Ascending aorta (tissue), 2 donors: ENCODE results near the gene SPEM3. TPM values are rescaled to one million over a fixed set of nuclear protein-coding genes. Genes with fewer than 3 reads are reported as not detected.

Experiments
- DNase-seq, 2 donors: peaks; one replicate each; pipeline ENCODE4 v3.0.0-alpha.2; 2019; ENCODE audit warnings: low spot score in 2 of 2
- H3K27ac ChIP-seq, 2 donors: fragments of 200-600 bp; sonication (generic); one replicate each; pipeline ENCODE4 v1.5.1; 2016 to 2017; ENCODE audit warnings: mild to moderate bottlenecking in 1 of 2
- H3K27me3 ChIP-seq: fragments of 200-600 bp; sonication (generic); one replicate; pipeline ENCODE4 v1.5.1; 2017
- H3K36me3 ChIP-seq, 2 donors: fragments of 200-600 bp; sonication (generic); one replicate each; pipeline ENCODE4 v1.5.1; 2016
- H3K4me1 ChIP-seq, 2 donors: fragments of 200-600 bp; sonication (generic); one replicate each; pipeline ENCODE4 v1.5.1; 2016 to 2017; ENCODE audit warnings: mild to moderate bottlenecking in 1 of 2
- H3K4me3 ChIP-seq, 2 donors: fragments of 200-600 bp; sonication (generic); one replicate each; pipeline ENCODE4 v1.5.1; 2016 to 2017; ENCODE audit warnings: mild to moderate bottlenecking in 1 of 2
- H3K9me3 ChIP-seq, 2 donors: fragments of 200-600 bp; sonication (generic); one replicate each; pipeline ENCODE4 v1.5.1; 2016
- intact Hi-C: fragments of 100-400 bp; cut with DNase I; formaldehyde crosslinking; loops from one replicate; pipeline ENCODE4 v1.15.1; 2023
- total RNA-seq: library from RNA; depleted of rRNA; stranded (reverse); fragments of >200 nt; gene quantifications from one replicate; pipeline ENCODE4 v1.1.0, GENCODE V29; 2016
- TF ChIP-seq, protein P1 (sequence below), 3 experiments: fragments of 200-600 bp in 2 of 3; fragments of 450-650 bp in 1 of 3; sonication (generic) in 2 of 3; IDR thresholded peaks; one replicate each; pipeline ENCODE4 v1.5.1; 2016 to 2019; ENCODE audit warnings: antibody characterized with exemption in 3 of 3, mild to moderate bottlenecking in 1 of 3, moderate library complexity in 1 of 3

The SPEM3 gene
- total RNA-seq, 1 donor from 2014 or later: not detected

DNA sequence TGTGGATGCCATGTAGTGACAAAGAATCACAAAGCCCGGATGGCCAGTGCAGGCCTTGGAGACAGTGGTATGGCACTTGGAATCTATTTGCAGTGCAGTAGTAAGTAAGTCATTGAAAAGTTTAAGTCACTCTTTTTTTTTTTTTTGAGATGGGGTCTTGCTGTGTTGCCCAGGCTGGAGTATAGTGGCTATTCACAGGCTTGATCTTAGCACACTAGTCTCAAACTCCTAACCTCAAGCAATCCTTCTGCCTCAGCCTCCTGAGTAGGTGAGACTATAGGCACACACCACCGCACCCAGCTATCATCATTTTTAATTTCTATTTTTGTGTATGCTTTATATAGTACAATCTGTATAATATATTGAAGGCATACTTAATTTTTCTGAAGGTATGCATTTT is 30.0 kb upstream of the SPEM3 start:
- TF ChIP-seq, protein P1, sequence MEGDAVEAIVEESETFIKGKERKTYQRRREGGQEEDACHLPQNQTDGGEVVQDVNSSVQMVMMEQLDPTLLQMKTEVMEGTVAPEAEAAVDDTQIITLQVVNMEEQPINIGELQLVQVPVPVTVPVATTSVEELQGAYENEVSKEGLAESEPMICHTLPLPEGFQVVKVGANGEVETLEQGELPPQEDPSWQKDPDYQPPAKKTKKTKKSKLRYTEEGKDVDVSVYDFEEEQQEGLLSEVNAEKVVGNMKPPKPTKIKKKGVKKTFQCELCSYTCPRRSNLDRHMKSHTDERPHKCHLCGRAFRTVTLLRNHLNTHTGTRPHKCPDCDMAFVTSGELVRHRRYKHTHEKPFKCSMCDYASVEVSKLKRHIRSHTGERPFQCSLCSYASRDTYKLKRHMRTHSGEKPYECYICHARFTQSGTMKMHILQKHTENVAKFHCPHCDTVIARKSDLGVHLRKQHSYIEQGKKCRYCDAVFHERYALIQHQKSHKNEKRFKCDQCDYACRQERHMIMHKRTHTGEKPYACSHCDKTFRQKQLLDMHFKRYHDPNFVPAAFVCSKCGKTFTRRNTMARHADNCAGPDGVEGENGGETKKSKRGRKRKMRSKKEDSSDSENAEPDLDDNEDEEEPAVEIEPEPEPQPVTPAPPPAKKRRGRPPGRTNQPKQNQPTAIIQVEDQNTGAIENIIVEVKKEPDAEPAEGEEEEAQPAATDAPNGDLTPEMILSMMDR (IDR thresholded peaks at IDR 0.05): no peak
- intact Hi-C loops: no loop called here
- Histone ChIP-seq H3K36me3 (no peaks in the 10 kb centered on the region), H3K27me3 (no peaks in the 10 kb centered on the region), H3K4me1 (peaks cover under 1 to 25% of the 10 kb centered on the region in 2 donors), H3K9me3 (no peaks in the 10 kb centered on the region), H3K27ac (no peak overlapping the region), H3K4me3 (no peak overlapping the region)
- no peak for DNase-seq

DNA sequence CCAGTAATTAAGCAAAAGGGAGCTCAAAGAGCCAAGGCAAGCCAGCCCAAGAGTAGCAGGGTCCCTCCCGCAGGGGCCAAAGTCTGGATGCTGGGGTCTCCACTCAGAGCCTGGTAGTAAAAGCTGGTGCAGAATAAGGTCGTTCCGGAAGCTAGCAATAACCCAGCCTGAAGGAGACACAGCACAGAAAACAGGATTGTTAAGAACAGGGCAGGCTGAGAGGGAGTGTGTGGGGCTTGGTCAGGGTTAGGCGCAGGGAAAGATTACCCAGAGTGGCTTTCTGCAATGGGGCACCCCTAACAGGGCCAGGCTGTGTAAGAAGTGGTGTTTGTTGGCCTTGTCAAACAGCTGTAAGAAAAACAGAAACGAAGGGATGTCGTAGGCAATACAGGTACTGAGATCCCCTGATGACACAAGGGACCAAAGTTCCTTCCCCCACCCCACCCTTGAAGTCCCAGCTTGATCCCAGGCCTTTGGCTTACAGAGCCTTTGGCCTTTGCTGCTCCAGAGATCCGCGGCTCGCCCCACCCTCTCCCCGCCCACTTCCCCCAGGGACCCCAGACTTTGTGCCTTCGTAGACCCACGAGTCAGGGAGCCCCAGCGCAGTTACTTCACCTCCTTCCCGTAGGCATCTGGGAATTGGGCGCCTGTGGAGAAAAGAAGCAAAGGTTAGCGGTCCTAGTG is 25.5 kb upstream of the SPEM3 start:
- Histone ChIP-seq H3K9me3 (no peaks in the 10 kb centered on the region), H3K27ac (peak overlapping the region; percentile 87 to 92), H3K27me3 (no peaks in the 10 kb centered on the region), H3K4me3 (peak overlapping the region; percentile 69 to 85), H3K36me3 (no peaks in the 10 kb centered on the region), H3K4me1 (peaks cover 0 to 22% of the 10 kb centered on the region in 2 donors)
- DNase-seq: peak in 1 of 2 donors; percentile 86
- intact Hi-C loops: loop anchor here (1.0 to 10.0 kb wide), 2 partner anchors 73 to 282 kb away; partner anchors contain the start of genes TP53 and WRAP53
- TF ChIP-seq, protein P1 (IDR thresholded peaks at IDR 0.05): no peak

DNA sequence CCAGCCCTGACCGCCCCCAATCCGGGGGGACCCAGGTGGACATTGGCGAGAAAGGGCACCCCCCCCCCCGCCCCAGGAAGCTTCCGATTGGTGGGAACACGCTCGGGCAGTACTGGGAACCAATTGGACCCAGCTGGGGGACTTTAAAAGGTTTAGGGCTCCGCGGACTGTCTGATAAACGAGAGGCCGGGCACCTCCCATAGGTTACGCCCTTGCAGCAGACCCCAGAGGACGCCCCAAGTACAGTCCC is 25.0 kb upstream of the SPEM3 start:
- Histone ChIP-seq H3K4me3 (peak overlapping the region; percentile 69 to 85), H3K4me1 (peaks cover 0 to 22% of the 10 kb centered on the region in 2 donors)
- DNase-seq: no peak

DNA sequence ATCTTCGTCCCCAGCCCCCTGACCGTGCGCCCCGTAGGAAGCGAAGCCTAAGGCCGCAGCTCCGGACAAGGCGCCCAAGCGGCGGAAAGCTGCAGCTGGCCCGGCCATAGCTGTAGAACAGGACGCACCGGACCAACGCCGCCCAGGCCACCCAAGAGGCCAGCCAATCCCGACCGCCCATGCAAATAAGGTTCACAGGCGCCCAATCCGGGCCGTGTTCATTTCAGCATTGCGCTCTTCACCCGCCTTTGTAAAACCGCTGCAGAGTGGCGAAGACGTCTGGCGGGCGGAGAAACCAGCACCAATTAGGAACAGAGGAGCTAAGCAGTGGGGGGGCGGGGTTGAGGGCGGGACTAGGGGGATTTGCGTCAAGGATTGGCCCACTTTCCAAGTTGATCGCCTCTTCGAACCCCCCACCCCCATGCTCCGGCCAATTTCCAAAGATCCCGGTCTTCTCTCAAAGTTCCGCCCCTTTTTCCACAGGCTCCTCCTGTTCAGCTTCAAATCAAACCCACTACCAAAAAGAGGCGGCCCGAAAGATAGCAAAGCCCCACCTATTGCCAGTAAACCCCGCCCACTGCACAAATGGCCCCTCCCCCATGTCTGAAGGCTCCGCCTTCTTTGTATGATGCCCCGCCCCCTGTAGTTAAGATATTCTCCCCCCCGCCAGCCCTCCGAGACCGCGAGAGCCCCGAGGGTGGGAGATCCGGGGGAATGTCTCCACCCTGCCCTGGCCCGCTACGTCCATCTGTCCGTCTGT is 24.5 kb upstream of the SPEM3 start, which contains the start of gene TMEM256:
Gene TMEM256 (minus strand): TSS at position 121 of the 760 bp plus-strand sequence. CDS start 13 bp downstream, at position 108.
- H3K4me3 ChIP-seq: peak within 1 kb of the TSS; percentile 69 to 85
- TF ChIP-seq, protein P1 (IDR thresholded peaks at IDR 0.05): peak in 2 of 3 experiments; percentile 5 to 25
- H3K36me3 ChIP-seq: peaks cover 0 to under 1% of the 10 kb centered on the region in 2 donors
- H3K27me3 ChIP-seq: no peaks in the 10 kb centered on the region
- no peaks in the 10 kb centered on the region for H3K9me3 ChIP-seq
- peak; percentile 97 to 100 for DNase-seq
- intact Hi-C loops: loop anchor here (1.0 to 10.0 kb wide), 7 partner anchors 10 to 281 kb away; partner anchors contain the start of genes PLSCR3, POLR2A, SENP3 and TMEM102
- H3K4me1 ChIP-seq: peaks cover 0 to 22% of the 10 kb centered on the region in 2 donors
- H3K27ac ChIP-seq: peak within 1 kb of the TSS; percentile 89 to 92

More for the DNA sequence above, 25.0 kb upstream of the SPEM3 start:
- Histone ChIP-seq H3K9me3 (no peaks in the 10 kb centered on the region), H3K27me3 (no peaks in the 10 kb centered on the region), H3K27ac (peak overlapping the region; percentile 87 to 92), H3K36me3 (no peaks in the 10 kb centered on the region)
- TF ChIP-seq, protein P1 (IDR thresholded peaks at IDR 0.05): no peak
- intact Hi-C loops: loop anchor here (1.0 to 10.0 kb wide), 2 partner anchors 73 to 281 kb away; partner anchors contain the start of genes TP53 and WRAP53

DNA sequence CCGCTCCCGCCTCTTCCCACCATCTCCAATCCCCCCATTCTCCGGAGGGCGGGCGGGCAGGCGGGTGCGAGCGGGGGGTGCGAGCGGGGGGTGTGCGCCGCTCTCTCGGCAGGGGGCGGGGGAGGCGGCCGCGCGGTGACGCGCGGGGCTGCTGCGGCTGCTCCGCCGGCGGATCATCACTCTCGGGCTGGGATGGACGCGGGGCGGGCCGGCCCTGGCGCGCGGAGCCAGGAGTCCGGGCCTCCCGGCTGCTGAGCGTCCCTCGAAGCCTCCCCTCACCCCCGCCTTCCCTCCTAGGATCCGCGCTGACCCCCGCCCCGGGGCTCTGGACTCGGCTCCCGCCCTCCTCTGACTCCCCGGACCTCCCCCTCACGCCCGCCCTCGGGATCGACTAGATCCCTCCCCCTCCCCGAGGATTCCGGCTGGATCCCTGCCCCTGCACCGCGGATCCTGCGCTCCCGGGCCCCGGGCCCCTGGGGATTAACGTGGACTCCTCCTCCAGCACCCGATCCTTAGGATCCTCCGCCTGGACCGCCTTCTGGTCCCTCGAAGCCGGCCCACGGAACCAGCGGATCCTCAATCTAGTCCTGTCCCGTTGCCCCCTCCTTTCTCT is 23.8 kb upstream of the SPEM3 start:
- peaks cover 0 to 7% of the 10 kb centered on the region in 2 donors for H3K36me3 ChIP-seq
- intact Hi-C loops: loop anchor here (1.0 to 10.0 kb wide), 6 partner anchors 11 to 280 kb away; partner anchors contain the start of genes PLSCR3, POLR2A, SENP3 and TMEM102
- peak in 1 of 2 donors; percentile 86 for DNase-seq
- TF ChIP-seq, protein P1 (IDR thresholded peaks at IDR 0.05): no peak
- H3K4me3 ChIP-seq: peak overlapping the region; percentile 67 to 85
- no peaks in the 10 kb centered on the region for H3K27me3 ChIP-seq
- peaks cover 0 to 22% of the 10 kb centered on the region in 2 donors for H3K4me1 ChIP-seq
- H3K27ac ChIP-seq: peak overlapping the region; percentile 89 to 92
- no peaks in the 10 kb centered on the region for H3K9me3 ChIP-seq
